ENCODE measurements around the gene DPH6.
"Not testable (repeated sequence)": the region's sequence is repeated elsewhere in the genome, so short reads cannot be mapped to it uniquely, and the experiment has no call there.

DNA sequence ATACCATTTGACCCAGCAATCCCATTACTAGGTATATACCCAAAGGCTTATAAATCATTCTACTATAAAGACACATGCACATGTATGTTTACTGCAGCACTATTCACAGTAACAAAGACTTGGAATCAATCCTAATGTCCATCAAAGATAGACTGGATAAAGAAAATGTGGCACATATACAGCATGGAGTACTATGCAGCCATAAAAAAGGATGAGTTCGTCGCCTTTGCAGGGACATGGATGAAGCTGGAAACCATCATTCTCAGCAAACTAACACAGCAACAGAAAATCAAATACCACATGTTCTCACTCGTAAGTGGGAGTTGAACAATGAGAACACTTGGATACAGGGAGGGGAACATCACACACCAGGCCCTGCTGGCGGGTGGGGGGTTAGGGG, 104.7 kb downstream of the DPH6 start:
- TF ChIP-seq, protein P1, sequence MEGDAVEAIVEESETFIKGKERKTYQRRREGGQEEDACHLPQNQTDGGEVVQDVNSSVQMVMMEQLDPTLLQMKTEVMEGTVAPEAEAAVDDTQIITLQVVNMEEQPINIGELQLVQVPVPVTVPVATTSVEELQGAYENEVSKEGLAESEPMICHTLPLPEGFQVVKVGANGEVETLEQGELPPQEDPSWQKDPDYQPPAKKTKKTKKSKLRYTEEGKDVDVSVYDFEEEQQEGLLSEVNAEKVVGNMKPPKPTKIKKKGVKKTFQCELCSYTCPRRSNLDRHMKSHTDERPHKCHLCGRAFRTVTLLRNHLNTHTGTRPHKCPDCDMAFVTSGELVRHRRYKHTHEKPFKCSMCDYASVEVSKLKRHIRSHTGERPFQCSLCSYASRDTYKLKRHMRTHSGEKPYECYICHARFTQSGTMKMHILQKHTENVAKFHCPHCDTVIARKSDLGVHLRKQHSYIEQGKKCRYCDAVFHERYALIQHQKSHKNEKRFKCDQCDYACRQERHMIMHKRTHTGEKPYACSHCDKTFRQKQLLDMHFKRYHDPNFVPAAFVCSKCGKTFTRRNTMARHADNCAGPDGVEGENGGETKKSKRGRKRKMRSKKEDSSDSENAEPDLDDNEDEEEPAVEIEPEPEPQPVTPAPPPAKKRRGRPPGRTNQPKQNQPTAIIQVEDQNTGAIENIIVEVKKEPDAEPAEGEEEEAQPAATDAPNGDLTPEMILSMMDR (IDR thresholded peaks at IDR 0.05) = not testable (repeated sequence)
- not testable (repeated sequence) for TF ChIP-seq POLR2A (IDR thresholded peaks at IDR 0.05; ENCODE audit: low read depth); EP300 (IDR thresholded peaks at IDR 0.05)

All from esophagus muscularis mucosa (tissue), 4 donors.